ENCODE data around the gene AK2. TPM values are rescaled to one million over a fixed set of nuclear protein-coding genes. Genes with fewer than 3 reads are reported as not detected.

Gene AK2
- total RNA-seq, 3 donors from 2014 or later, result 124 to 483 (median 280) TPM

DNA sequence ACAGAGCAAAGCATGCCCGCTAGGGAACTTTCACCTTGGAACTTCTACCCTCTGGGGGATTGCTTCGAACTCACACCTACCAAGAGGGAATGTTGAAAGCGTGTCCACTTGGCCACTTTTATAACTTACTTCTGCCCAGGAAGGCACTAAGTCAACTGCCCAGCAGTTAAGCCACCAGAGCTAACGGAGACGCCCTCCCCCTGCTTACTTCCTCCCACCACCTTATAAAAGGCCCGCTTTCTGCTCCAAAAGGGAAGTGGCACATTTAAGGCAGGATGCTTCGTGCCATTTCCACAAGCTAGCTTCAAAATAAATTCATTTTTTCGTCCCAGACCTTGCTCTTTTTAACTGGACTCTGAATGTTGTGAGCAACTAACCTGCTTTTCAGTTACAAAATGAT lies 3.2 kb upstream of the AK2 start:
- no peak overlapping the region for H3K4me3 ChIP-seq
- DNase-seq (ENCODE audit: low spot score in 2 of 2), result no peak
- no peak overlapping the region for H3K27ac ChIP-seq
- TF ChIP-seq POLR2A (IDR thresholded peaks at IDR 0.05) (no peak), POLR2AphosphoS5 (IDR thresholded peaks at IDR 0.05) (no peak)
- TF ChIP-seq, protein P1, sequence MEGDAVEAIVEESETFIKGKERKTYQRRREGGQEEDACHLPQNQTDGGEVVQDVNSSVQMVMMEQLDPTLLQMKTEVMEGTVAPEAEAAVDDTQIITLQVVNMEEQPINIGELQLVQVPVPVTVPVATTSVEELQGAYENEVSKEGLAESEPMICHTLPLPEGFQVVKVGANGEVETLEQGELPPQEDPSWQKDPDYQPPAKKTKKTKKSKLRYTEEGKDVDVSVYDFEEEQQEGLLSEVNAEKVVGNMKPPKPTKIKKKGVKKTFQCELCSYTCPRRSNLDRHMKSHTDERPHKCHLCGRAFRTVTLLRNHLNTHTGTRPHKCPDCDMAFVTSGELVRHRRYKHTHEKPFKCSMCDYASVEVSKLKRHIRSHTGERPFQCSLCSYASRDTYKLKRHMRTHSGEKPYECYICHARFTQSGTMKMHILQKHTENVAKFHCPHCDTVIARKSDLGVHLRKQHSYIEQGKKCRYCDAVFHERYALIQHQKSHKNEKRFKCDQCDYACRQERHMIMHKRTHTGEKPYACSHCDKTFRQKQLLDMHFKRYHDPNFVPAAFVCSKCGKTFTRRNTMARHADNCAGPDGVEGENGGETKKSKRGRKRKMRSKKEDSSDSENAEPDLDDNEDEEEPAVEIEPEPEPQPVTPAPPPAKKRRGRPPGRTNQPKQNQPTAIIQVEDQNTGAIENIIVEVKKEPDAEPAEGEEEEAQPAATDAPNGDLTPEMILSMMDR (IDR thresholded peaks at IDR 0.05), result no peak
- no peaks in the 10 kb centered on the region for H3K27me3 ChIP-seq
- intact Hi-C loops (cut with DNase I; ENCODE audit: low total_unique reads), result no loop called here
- no peaks in the 10 kb centered on the region for H3K9me3 ChIP-seq
- peaks cover 6 to 7% of the 10 kb centered on the region in 2 donors for H3K4me1 ChIP-seq
- no peaks in the 10 kb centered on the region for H3K36me3 ChIP-seq

DNA sequence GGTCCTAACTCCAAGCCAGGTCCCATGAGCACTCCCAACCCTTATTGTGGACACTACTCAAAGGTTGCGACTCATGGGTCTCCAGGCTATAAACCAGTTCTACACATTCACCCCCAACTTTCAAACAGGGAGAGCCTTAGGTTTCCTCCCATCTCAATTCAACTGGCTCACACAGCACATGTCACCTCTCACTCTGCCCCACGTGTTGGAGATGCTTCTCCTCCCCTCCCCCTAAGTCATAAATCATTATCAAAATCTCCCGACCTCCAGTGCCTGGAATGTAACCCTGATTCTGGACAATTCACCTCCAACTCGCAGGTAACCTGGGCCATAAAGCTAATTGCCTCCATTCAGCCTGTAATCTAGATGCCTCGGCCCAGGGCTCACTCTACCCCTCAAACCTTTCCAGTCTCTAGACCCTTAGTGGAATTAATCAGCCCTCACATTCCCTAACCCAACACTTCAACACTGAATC lies 595 bp downstream of the AK2 start:
- intact Hi-C loops (cut with DNase I; ENCODE audit: low total_unique reads), result loop anchor here (1.0 kb wide), 1 partner anchor 26 kb away; no protein-coding TSS in a partner anchor
- H3K27ac ChIP-seq, result peak overlapping the region; percentile 87 to 89
- no peaks in the 10 kb centered on the region for H3K27me3 ChIP-seq
- H3K4me3 ChIP-seq, result peak overlapping the region; percentile 77 to 90 (median 79)
- no peak for DNase-seq (ENCODE audit: low spot score in 2 of 2)
- H3K4me1 ChIP-seq, result peaks cover 6 to 21% of the 10 kb centered on the region in 2 donors
- no peaks in the 10 kb centered on the region for H3K9me3 ChIP-seq
- H3K36me3 ChIP-seq, result no peaks in the 10 kb centered on the region
- TF ChIP-seq POLR2AphosphoS5 (IDR thresholded peaks at IDR 0.05) (no peak), POLR2A (IDR thresholded peaks at IDR 0.05) (no peak)
- TF ChIP-seq, protein P1 (IDR thresholded peaks at IDR 0.05), result no peak

DNA sequence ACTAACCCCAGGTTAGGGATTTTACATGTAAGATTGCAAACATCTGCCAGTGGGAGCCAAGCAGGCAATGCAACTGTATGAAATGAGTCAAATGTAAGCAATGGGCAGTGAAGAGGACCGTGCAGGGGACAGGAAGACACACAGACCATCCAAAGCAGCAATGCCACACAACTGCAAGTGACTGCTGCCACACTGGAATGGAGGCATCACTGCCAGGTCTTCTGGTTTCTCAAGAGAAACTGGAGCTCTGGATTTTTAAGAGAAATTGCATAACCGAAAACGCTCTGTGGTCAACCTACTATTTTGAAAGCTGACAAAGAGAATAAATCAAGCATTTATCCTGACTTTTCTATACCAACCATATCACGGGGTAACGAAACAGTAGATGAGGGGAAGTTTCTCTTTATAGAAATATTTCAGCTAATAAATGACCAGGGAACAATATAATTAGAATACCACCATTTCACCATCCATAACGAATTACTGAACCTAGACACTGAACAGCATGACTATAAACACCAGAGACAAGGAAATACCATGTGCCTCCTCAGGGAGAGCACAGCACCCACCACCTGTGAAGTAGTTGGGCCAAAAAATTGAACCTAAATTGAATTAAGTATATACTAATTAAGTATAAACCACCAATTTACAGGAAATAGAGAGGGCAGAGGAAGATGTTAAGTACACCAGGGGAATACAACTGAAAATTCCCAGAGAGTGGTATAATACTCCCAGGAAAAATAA lies 4.4 kb downstream of the AK2 start:
- TF ChIP-seq, protein P1 (IDR thresholded peaks at IDR 0.05), result no peak
- no peak for TF ChIP-seq POLR2AphosphoS5 (IDR thresholded peaks at IDR 0.05)
- no peak for TF ChIP-seq POLR2A (IDR thresholded peaks at IDR 0.05)
- DNase-seq (ENCODE audit: low spot score in 2 of 2), result no peak
- Histone ChIP-seq H3K9me3 (no peaks in the 10 kb centered on the region), H3K36me3 (no peaks in the 10 kb centered on the region), H3K4me1 (peaks cover 6 to 21% of the 10 kb centered on the region in 2 donors), H3K27ac (peak overlapping the region in 1 of 2 donors; percentile 27), H3K27me3 (no peaks in the 10 kb centered on the region), H3K4me3 (no peak overlapping the region)
- intact Hi-C loops (cut with DNase I; ENCODE audit: low total_unique reads), result no loop called here

DNA sequence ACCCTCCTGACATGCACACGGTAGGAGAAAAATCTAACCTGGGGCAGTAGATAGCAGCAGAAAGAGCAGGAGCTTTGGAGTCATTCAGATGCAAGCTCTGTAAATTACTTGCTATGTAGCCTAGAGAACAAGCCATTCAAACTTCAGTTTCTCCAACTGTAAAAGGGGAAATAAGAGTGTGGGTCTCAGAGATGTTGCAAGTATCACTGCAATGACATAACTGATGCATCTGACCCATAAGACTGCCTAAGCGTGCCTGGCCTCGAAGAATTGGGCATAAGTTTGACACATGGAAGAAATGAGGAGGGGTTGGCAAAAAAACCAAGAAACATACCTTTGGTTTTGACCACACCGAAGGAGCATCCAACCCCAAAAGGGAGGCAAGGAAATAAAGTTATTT lies 5.2 kb downstream of the AK2 start:
- H3K36me3 ChIP-seq, result no peaks in the 10 kb centered on the region
- TF ChIP-seq POLR2A (IDR thresholded peaks at IDR 0.05) (no peak), POLR2AphosphoS5 (IDR thresholded peaks at IDR 0.05) (no peak)
- TF ChIP-seq, protein P1 (IDR thresholded peaks at IDR 0.05), result no peak
- H3K4me1 ChIP-seq, result peaks cover 6 to 21% of the 10 kb centered on the region in 2 donors
- H3K27me3 ChIP-seq, result no peaks in the 10 kb centered on the region
- intact Hi-C loops (cut with DNase I; ENCODE audit: low total_unique reads), result no loop called here
- H3K9me3 ChIP-seq, result no peaks in the 10 kb centered on the region
- DNase-seq (ENCODE audit: low spot score in 2 of 2), result no peak
- no peak overlapping the region for H3K27ac ChIP-seq
- H3K4me3 ChIP-seq, result no peak overlapping the region

DNA sequence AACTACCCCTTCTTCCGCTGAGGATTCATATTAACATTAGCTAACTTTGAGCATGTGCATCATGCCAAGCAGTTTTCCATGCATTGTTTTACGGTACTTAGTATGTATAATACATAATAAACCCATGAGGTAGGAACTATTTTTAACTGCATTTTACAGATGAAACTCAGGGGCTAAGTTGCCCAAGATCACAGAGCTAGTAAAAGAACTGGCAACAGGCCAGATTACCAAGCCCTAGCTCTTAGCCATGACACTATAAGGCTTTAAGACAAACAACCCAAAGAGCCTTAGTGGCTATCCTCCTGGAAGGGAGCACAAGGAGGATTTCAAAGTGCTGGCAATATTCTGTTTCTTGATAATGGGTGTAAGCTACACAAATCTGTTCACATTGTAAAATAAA lies 6.1 kb downstream of the AK2 start:
- Histone ChIP-seq H3K4me1 (peaks cover 5 to 17% of the 10 kb centered on the region in 2 donors), H3K27ac (no peak overlapping the region), H3K4me3 (no peak overlapping the region), H3K9me3 (no peaks in the 10 kb centered on the region), H3K27me3 (no peaks in the 10 kb centered on the region), H3K36me3 (no peaks in the 10 kb centered on the region)
- DNase-seq (ENCODE audit: low spot score in 2 of 2), result no peak
- intact Hi-C loops (cut with DNase I; ENCODE audit: low total_unique reads), result no loop called here
- no peak for TF ChIP-seq POLR2A (IDR thresholded peaks at IDR 0.05)
- TF ChIP-seq POLR2AphosphoS5 (IDR thresholded peaks at IDR 0.05), result no peak
- TF ChIP-seq, protein P1 (IDR thresholded peaks at IDR 0.05), result no peak
